Measurements from ENCODE around the gene UBE2I. TPM values are rescaled to one million over a fixed set of nuclear protein-coding genes. Genes with fewer than 3 reads are reported as not detected.

Gene UBE2I
- total RNA-seq, 1 experiment from 2014 or later = 198 TPM

GRCh38 chr16:1288813-1289476 lies 20.5 kb upstream of the UBE2I start:
- Histone ChIP-seq H3K9me3 (ENCODE audit: control insufficient read depth, insufficient read depth, low read depth, low read length) (no peaks in the 10 kb centered on the region), H3K4me3 (ENCODE audit: low read depth in 2 of 2, low read length in 2 of 2) (no peak overlapping the region), H3K27ac (ENCODE audit: low read length) (no peak overlapping the region), H3K36me3 (ENCODE audit: control insufficient read depth, insufficient read depth, low read length) (no peaks in the 10 kb centered on the region), H3K4me1 (ENCODE audit: control insufficient read depth, insufficient read depth, low read length) (peaks cover 10% of the 10 kb centered on the region; the same call in 1 of the 2 replicates), H3K27me3 (ENCODE audit: control insufficient read depth, insufficient read depth, low read length) (no peaks in the 10 kb centered on the region)
- no TSS peak for BruUV-seq (replicated peaks)
- ChIA-PET POLR2A (no interaction called here), CTCF (no interaction called here)
- ATAC-seq = peak; percentile 18; the same call in 1 of the 2 replicates
- intact Hi-C loops (cut with micrococcal nuclease; ENCODE audit: unreplicated experiment) (no loop called here), in situ Hi-C loops (cut with HindIII; ENCODE audit: low pct_unique_long_range_greater_than_20kb, low sequenced_read_pairs) (no loop called here)
- DNase-seq (ENCODE audit: low read depth, low spot score) = no peak
- TF ChIP-seq TCF7L2 (IDR thresholded peaks at IDR 0.05; ENCODE audit: low read depth, low read length) (no peak), CTCF (IDR thresholded peaks at IDR 0.05) (no peak), POLR2AphosphoS5 (IDR thresholded peaks at IDR 0.05; ENCODE audit: low read depth, low read length) (no peak)

GRCh38 chr16:1289477-1289866 lies 20.0 kb upstream of the UBE2I start:
- TF ChIP-seq POLR2AphosphoS5 (IDR thresholded peaks at IDR 0.05; ENCODE audit: low read depth, low read length) (no peak), CTCF (IDR thresholded peaks at IDR 0.05) (no peak), REST (IDR thresholded peaks at IDR 0.05; ENCODE audit: insufficient read depth in 1 of 2, low read depth in 2 of 2, low read length in 1 of 2) (no peak), SIN3A (IDR thresholded peaks at IDR 0.05; ENCODE audit: borderline replicate concordance, insufficient read depth, low read depth, low read length) (no peak), TCF7L2 (IDR thresholded peaks at IDR 0.05; ENCODE audit: low read depth, low read length) (no peak)
- H3K9me3 ChIP-seq (ENCODE audit: control insufficient read depth, insufficient read depth, low read depth, low read length) = no peaks in the 10 kb centered on the region
- H3K36me3 ChIP-seq (ENCODE audit: control insufficient read depth, insufficient read depth, low read length) = no peaks in the 10 kb centered on the region
- CTCF ChIA-PET = interaction anchor here (0.5 kb wide), 1 partner anchor 347 kb away, joined by 7 read pairs; no protein-coding TSS in a partner anchor
- no peak overlapping the region for H3K4me3 ChIP-seq (ENCODE audit: low read depth in 2 of 2, low read length in 2 of 2)
- H3K27ac ChIP-seq (ENCODE audit: low read length) = no peak overlapping the region
- no peak for DNase-seq (ENCODE audit: low read depth, low spot score)
- intact Hi-C loops (cut with micrococcal nuclease; ENCODE audit: unreplicated experiment) = no loop called here
- ATAC-seq = no peak
- POLR2A ChIA-PET = no interaction called here
- peaks cover 10% of the 10 kb centered on the region; the same call in 1 of the 2 replicates for H3K4me1 ChIP-seq (ENCODE audit: control insufficient read depth, insufficient read depth, low read length)
- H3K27me3 ChIP-seq (ENCODE audit: control insufficient read depth, insufficient read depth, low read length) = no peaks in the 10 kb centered on the region
- BruUV-seq (replicated peaks) = no TSS peak
- in situ Hi-C loops (cut with HindIII; ENCODE audit: low pct_unique_long_range_greater_than_20kb, low sequenced_read_pairs) = no loop called here
